H9 (cell line): ENCODE measurements around the gene SLC44A1. TPM values are rescaled to one million over a fixed set of nuclear protein-coding genes. Genes with fewer than 3 reads are reported as not detected.
A peak's percentile ranks its signal among the peaks of the same experiment; 100 is the strongest.

Source experiments
- DNase-seq: peaks from one replicate; pipeline ENCODE4 v3.0.0-alpha.2; 2017
- H2AFZ ChIP-seq: one replicate; pipeline ENCODE4 v1.6.1; 2013; ENCODE audit warnings: mild to moderate bottlenecking, low read length, control low read depth, moderate library complexity
- H2AK5ac ChIP-seq: 2 replicates; pipeline ENCODE4 v1.6.1; 2013; ENCODE audit warnings: low read length, control low read depth, mixed read lengths; ENCODE audit not compliant: insufficient read length
- H2BK120ac ChIP-seq: one replicate; pipeline ENCODE4 v1.6.1; 2013; ENCODE audit warnings: low read depth, mild to moderate bottlenecking, low read length, control low read depth, inconsistent platforms; ENCODE audit not compliant: poor library complexity, severe bottlenecking
- H2BK12ac ChIP-seq: 2 replicates; pipeline ENCODE4 v1.6.1; 2013; ENCODE audit warnings: low read length, control low read depth, mixed read lengths, low read depth; ENCODE audit not compliant: insufficient read length
- H2BK15ac ChIP-seq: 2 replicates; pipeline ENCODE4 v1.6.1; 2013; ENCODE audit warnings: low read depth, low read length, control low read depth
- H2BK20ac ChIP-seq: one replicate; pipeline ENCODE4 v1.6.1; 2013; ENCODE audit warnings: low read depth, mild to moderate bottlenecking, low read length, control low read depth, inconsistent platforms; ENCODE audit not compliant: poor library complexity, severe bottlenecking
- H2BK5ac ChIP-seq: 2 replicates; pipeline ENCODE4 v1.6.1; 2013; ENCODE audit warnings: low read length, control low read depth, mixed read lengths; ENCODE audit not compliant: insufficient read length
- H3K14ac ChIP-seq: 2 replicates; pipeline ENCODE4 v1.6.1; 2013; ENCODE audit warnings: low read length, control low read depth; ENCODE audit not compliant: insufficient read depth
- H3K18ac ChIP-seq: 2 replicates; pipeline ENCODE4 v1.6.1; 2013; ENCODE audit warnings: low read depth, mild to moderate bottlenecking, mixed read lengths, low read length, control low read depth; ENCODE audit not compliant: insufficient read length
- H3K23ac ChIP-seq: 2 replicates; pipeline ENCODE4 v1.6.1; 2013; ENCODE audit warnings: low read length, control low read depth, mixed read lengths, low read depth; ENCODE audit not compliant: insufficient read length
- H3K23me2 ChIP-seq: 2 replicates; pipeline ENCODE4 v1.6.1; 2013; ENCODE audit warnings: low read depth, mild to moderate bottlenecking, mixed read lengths, low read length, control low read depth; ENCODE audit not compliant: insufficient read length, poor library complexity, severe bottlenecking
- H3K27ac ChIP-seq: 2 replicates; pipeline ENCODE4 v1.5.1; 2013; ENCODE audit warnings: low read length, control low read depth, mixed read lengths, low read depth; ENCODE audit not compliant: insufficient read length
- H3K27me3 ChIP-seq: 2 replicates; pipeline ENCODE4 v1.6.1; 2013; ENCODE audit warnings: low read length, control low read depth, inconsistent platforms; ENCODE audit not compliant: insufficient read depth
- H3K4ac ChIP-seq: 2 replicates; pipeline ENCODE4 v1.6.1; 2013; ENCODE audit warnings: low read depth, mild to moderate bottlenecking, control low read depth, inconsistent platforms, low read length, moderate library complexity
- H3K4me1 ChIP-seq: 2 replicates; pipeline ENCODE4 v1.6.1; 2013; ENCODE audit warnings: low read length, control low read depth, inconsistent platforms; ENCODE audit not compliant: insufficient read depth
- H3K4me2 ChIP-seq: 2 replicates; pipeline ENCODE4 v1.6.1; 2013; ENCODE audit warnings: low read length, control low read depth, mixed read lengths; ENCODE audit not compliant: insufficient read length, insufficient read depth
- H3K56ac ChIP-seq: 2 replicates; pipeline ENCODE4 v1.6.1; 2013; ENCODE audit warnings: low read depth, mild to moderate bottlenecking, mixed read lengths, low read length, control low read depth; ENCODE audit not compliant: insufficient read length
- H3K79me1 ChIP-seq: 2 replicates; pipeline ENCODE4 v1.6.1; 2013; ENCODE audit warnings: low read depth, mild to moderate bottlenecking, moderate library complexity, low read length, control low read depth, inconsistent platforms; ENCODE audit not compliant: insufficient read depth, poor library complexity, severe bottlenecking
- H3K79me2 ChIP-seq: 2 replicates; pipeline ENCODE4 v1.6.1; 2013; ENCODE audit warnings: low read length, control low read depth, inconsistent platforms; ENCODE audit not compliant: insufficient read depth
- H3K9ac ChIP-seq: 2 replicates; pipeline ENCODE4 v1.6.1; 2013; ENCODE audit warnings: low read length, control low read depth, mixed read lengths; ENCODE audit not compliant: insufficient read length; ENCODE audit errors: extremely low read depth
- H3K9me3 ChIP-seq: one replicate; pipeline ENCODE4 v1.6.1; 2013; ENCODE audit warnings: low read depth, low read length, inconsistent platforms; ENCODE audit not compliant: control insufficient read depth
- H3T11ph ChIP-seq: one replicate; pipeline ENCODE4 v1.6.1; 2013; ENCODE audit warnings: mild to moderate bottlenecking, low read length, control low read depth, inconsistent platforms
- H4K20me1 ChIP-seq: one replicate; pipeline ENCODE4 v1.6.1; 2013; ENCODE audit not compliant: control insufficient read depth, insufficient read length, insufficient read depth
- H4K5ac ChIP-seq: 2 replicates; pipeline ENCODE4 v1.6.1; 2013; ENCODE audit warnings: low read depth, mild to moderate bottlenecking, mixed read lengths, low read length, control low read depth; ENCODE audit not compliant: insufficient read length
- H4K8ac ChIP-seq: replicated peaks from 2 replicates; pipeline ENCODE4 v1.6.1; 2013; ENCODE audit warnings: low read length, control low read depth, mixed read lengths, low read depth; ENCODE audit not compliant: insufficient read length
- H4K91ac ChIP-seq: 2 replicates; pipeline ENCODE4 v1.6.1; 2013; ENCODE audit warnings: low read depth, mild to moderate bottlenecking, moderate library complexity, mixed read lengths, low read length, control low read depth; ENCODE audit not compliant: insufficient read length
- H3K27ac Mint-ChIP-seq, 3 experiments: 2 replicates in 2 of 3; 3 replicates in 1 of 3; pipeline ENCODE4 v1.8.0; 2020 to 2021; ENCODE audit warnings: mixed read lengths in 3 of 3, mild to moderate bottlenecking in 1 of 3, moderate library complexity in 1 of 3
- H3K27me3 Mint-ChIP-seq: 2 replicates; pipeline ENCODE4 v1.8.0; 2021; ENCODE audit warnings: low read depth, mild to moderate bottlenecking, moderate library complexity, mixed read lengths
- H3K36me3 Mint-ChIP-seq, 3 experiments: 2 replicates in 2 of 3; 3 replicates in 1 of 3; pipeline ENCODE4 v1.8.0; 2020 to 2021; ENCODE audit warnings: low read depth in 3 of 3, mixed read lengths in 3 of 3; ENCODE audit not compliant: insufficient read depth in 1 of 3
- H3K4me1 Mint-ChIP-seq, 2 experiments: 2 replicates each; pipeline ENCODE4 v1.8.0; 2020; ENCODE audit warnings: mixed read lengths in 2 of 2
- H3K4me3 Mint-ChIP-seq, 2 experiments: 2 replicates in 1 of 2; 3 replicates in 1 of 2; pipeline ENCODE4 v1.8.0; 2020 to 2021; ENCODE audit warnings: mild to moderate bottlenecking in 2 of 2, mixed read lengths in 2 of 2, moderate library complexity in 1 of 2
- H3K9me3 Mint-ChIP-seq, 2 experiments: 2 replicates in 1 of 2; 3 replicates in 1 of 2; pipeline ENCODE4 v1.8.0; 2020; ENCODE audit warnings: mild to moderate bottlenecking in 2 of 2, mixed read lengths in 2 of 2, moderate library complexity in 1 of 2
- WGBS: extraction: QIAGEN DNeasy Blood & Tissue Kit; methylation state at CpG from one replicate; pipeline ENCODE4 v1.1.7; 2013; ENCODE audit warnings: missing lambda C conversion rate, low lambda C conversion rate, mixed read lengths; ENCODE audit not compliant: insufficient read length; ENCODE audit errors: extremely low coverage; 5-methylcytosine and 5-hydroxymethylcytosine counted together
- total RNA-seq: library from RNA; stranded (reverse); gene quantifications from 2 replicates; pipeline ENCODE4 v1.2.1, GENCODE V29; 2021
- TF ChIP-seq, protein P1 (sequence below): fragments of 200-600 bp; sonication (generic); conservative IDR thresholded peaks from 3 replicates; pipeline ENCODE4 v1.8.0; 2021; ENCODE audit warnings: antibody characterized with exemption, mild to moderate bottlenecking

Gene SLC44A1
- total RNA-seq, 1 experiment from 2014 or later = 60.7 TPM

DNA sequence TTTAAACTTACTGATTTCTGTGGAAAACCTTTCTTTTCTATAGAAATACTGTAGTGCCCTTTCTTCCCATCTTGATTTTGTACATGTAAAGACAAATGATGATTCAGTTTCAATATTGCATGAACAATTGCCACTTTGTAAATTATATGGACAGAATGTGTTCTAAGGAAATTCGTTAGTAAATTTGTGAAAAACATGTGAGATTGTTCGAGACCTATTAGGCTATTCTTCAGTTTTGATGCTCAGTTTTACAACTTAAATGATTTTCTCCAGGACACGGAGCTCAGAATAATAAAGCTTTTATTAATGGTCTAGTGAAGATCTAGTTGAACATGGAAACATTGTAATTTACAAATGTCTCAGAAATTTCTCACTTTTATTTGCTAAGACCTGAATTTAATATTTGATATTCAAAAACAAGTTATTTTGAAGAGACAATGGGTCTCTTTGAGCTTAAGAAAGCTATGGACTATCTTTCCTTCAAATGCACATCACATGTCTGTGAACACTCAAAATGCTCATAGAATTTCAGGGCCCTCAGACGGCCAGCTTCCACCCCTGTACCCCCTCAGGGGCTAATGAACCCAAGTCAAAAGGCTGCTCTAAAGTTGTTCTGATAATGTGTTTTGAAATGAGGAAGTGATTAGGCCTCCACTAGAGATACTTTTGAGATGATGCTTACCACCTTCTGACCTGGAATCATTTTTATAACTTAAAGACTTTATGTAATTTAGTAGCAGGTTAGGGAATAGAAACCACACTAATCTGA is 149.3 kb downstream of the SLC44A1 start:
- Histone ChIP-seq H3K79me1 (no peaks in the 10 kb centered on the region), H3K4me2 (no peak overlapping the region), H3T11ph (no peak overlapping the region), H4K20me1 (no peaks in the 10 kb centered on the region), H2BK15ac (no peak overlapping the region), H4K91ac (no peak overlapping the region), H3K56ac (no peak overlapping the region), H2AFZ (no peak overlapping the region), H3K23ac (no peak overlapping the region), H2BK20ac (no peak overlapping the region), H3K27ac (no peak overlapping the region), H3K27me3 (no peaks in the 10 kb centered on the region), H3K4me1 (peaks cover 4% of the 10 kb centered on the region; the same call in 1 of the 2 replicates), H4K5ac (no peak overlapping the region), H3K14ac (no peak overlapping the region), H4K8ac (no peak overlapping the region), H3K23me2 (no peaks in the 10 kb centered on the region), H2BK5ac (no peak overlapping the region), H2BK12ac (no peak overlapping the region), H3K9ac (no peak overlapping the region), H3K18ac (no peak overlapping the region), H3K79me2 (no peaks in the 10 kb centered on the region), H2AK5ac (no peak overlapping the region), H2BK120ac (no peak overlapping the region), H3K9me3 (no peaks in the 10 kb centered on the region), H3K4ac (no peak overlapping the region)
- WGBS = no CpG with 5 or more reads among the region's 4 CpGs
- TF ChIP-seq, protein P1, sequence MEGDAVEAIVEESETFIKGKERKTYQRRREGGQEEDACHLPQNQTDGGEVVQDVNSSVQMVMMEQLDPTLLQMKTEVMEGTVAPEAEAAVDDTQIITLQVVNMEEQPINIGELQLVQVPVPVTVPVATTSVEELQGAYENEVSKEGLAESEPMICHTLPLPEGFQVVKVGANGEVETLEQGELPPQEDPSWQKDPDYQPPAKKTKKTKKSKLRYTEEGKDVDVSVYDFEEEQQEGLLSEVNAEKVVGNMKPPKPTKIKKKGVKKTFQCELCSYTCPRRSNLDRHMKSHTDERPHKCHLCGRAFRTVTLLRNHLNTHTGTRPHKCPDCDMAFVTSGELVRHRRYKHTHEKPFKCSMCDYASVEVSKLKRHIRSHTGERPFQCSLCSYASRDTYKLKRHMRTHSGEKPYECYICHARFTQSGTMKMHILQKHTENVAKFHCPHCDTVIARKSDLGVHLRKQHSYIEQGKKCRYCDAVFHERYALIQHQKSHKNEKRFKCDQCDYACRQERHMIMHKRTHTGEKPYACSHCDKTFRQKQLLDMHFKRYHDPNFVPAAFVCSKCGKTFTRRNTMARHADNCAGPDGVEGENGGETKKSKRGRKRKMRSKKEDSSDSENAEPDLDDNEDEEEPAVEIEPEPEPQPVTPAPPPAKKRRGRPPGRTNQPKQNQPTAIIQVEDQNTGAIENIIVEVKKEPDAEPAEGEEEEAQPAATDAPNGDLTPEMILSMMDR = no peak
- Mint-ChIP-seq H3K9me3 (no peaks in the 10 kb centered on the region), H3K36me3 (no peaks in the 10 kb centered on the region), H3K4me3 (no peak overlapping the region), H3K4me1 (peaks cover 61 to 75% of the 10 kb centered on the region in 2 experiments), H3K27ac (peak overlapping the region in 1 of 3 experiments; percentile 65; a peak in 2 of 7 replicates), H3K27me3 (no peaks in the 10 kb centered on the region)
- DNase-seq = no peak
